ENCODE data around the gene LSM4. TPM values are rescaled to one million over a fixed set of nuclear protein-coding genes. Genes with fewer than 3 reads are reported as not detected.

Gene LSM4
- total and polyA plus RNA-seq, 2 of the 13 experiments (the other 11 are each of a cell fraction or from before 2014, with no cell fraction given) = 65.8 to 166 TPM

DNA sequence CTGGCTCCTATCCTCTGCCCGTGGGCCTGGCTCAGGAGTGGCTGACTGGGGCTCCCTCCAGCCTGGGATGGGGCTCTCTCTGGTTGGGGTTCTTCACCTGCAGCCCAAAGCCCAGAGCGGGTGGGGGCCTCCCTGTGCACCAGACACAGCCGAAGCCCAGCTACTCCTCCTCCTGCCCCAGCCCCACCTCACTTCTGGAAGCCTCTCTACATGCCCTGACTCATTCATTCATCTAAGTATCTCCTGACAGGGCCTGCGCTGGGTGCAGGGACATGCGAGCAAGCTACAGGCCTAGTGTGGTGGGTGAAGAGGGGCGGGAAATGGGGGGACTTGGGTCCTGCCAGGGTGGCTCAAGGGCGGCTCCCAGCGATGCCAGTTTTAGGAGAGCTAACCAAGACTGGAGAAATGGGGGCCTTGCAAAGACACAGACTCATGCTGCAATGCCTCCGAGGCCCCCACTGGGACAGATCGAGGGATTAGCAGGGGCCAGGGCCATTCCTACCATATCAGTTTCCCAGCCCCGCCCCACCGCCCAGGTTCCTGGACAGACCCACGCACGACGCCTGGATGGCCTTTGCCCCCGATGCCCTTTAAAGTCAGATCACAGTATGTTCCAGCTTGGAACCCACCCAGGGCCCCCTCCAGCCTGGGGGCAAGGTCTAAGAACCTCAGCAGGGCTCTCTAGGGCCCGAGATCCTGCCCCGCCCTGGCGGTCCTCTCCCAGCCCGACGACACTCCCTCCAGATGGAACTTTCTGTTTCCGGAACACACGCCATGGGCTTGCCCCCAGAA is 12.6 kb downstream of the LSM4 start:
- WGBS (ENCODE audit: low lambda C conversion rate) = 92% methylated on average over 21 of the region's 23 CpGs

More for the DNA sequence above, 12.6 kb downstream of the LSM4 start:
- Histone ChIP-seq H3K79me2 (ENCODE audit: insufficient read depth, low read length) (no peaks in the 10 kb centered on the region), H3K4me3 (replicated peaks in 1 of 3; ENCODE audit: insufficient read depth in 1 of 3, low read depth in 2 of 3, low read length in 3 of 3) (no peak overlapping the region), H3K9me3 (ENCODE audit: low read length) (no peaks in the 10 kb centered on the region), H3K4me1 (ENCODE audit: insufficient read depth, low read length) (peaks cover 76% of the 10 kb centered on the region), H4K20me1 (ENCODE audit: insufficient read depth, low read length) (no peaks in the 10 kb centered on the region), H3K36me3 (replicated peaks in 1 of 2; ENCODE audit: control insufficient read depth in 1 of 2, insufficient read depth in 2 of 2, low read length in 2 of 2) (peaks cover 6 to 29% of the 10 kb centered on the region in 2 experiments; a peak in 4 of 5 replicates), H3K27ac (ENCODE audit: extremely low read length, insufficient read depth, low read length) (peak overlapping the region; percentile 30), H3K4me2 (ENCODE audit: low read depth, low read length) (no peak overlapping the region), H3K27me3 (ENCODE audit: control insufficient read depth in 1 of 2, insufficient read depth in 2 of 2, low read length in 2 of 2) (no peaks in the 10 kb centered on the region), H2AFZ (ENCODE audit: low read length) (no peak overlapping the region), H3K9ac (ENCODE audit: insufficient read depth, low read depth, low read length) (no peak overlapping the region)
- FAIRE-seq = no peak
- DNase-seq (ENCODE audit: low spot score) = no peak
- ATAC-seq = no peak
- ChIA-PET CTCF (ENCODE audit: low intra/inter-chr PET ratio, low total read pairs) (no interaction called here), POLR2A (no interaction called here)
- in situ Hi-C loops (cut with HindIII; ENCODE audit: extremely low pct_ligation_motif_present, low pct_unique_long_range_greater_than_20kb) (no loop called here), intact Hi-C loops (cut with micrococcal nuclease; ENCODE audit: unreplicated experiment) (no loop called here)
- TF ChIP-seq DPF2 (CRISPR knock-in tag; IDR thresholded peaks at IDR 0.05; ENCODE audit: borderline replicate concordance, low read depth) (no peak), SOX13 (IDR thresholded peaks at IDR 0.05) (no peak), SOX13 (CRISPR knock-in tag; conservative IDR thresholded peaks at IDR 0.05 in 1 of 2, IDR thresholded peaks at IDR 0.05 in 1 of 2) (no peak), POLR2G (IDR thresholded peaks at IDR 0.05; ENCODE audit: low read depth, low read length) (peak; percentile 6; the same call in 1 of the 2 replicates), ZNF580 (CRISPR knock-in tag; IDR thresholded peaks at IDR 0.05; ENCODE audit: borderline replicate concordance, low read depth) (no peak), AGO2 (optimal IDR thresholded peaks at IDR 0.05; ENCODE audit: low read depth, low read length) (peak; percentile 36), HNF4A (CRISPR knock-in tag; IDR thresholded peaks at IDR 0.05) (0 out of 2 replicates have a peak, but pooled peaks have one; percentile 13), SOX6 (IDR thresholded peaks at IDR 0.05) (no peak), SOX6 (CRISPR knock-in tag; IDR thresholded peaks at IDR 0.05) (no peak)
- TF ChIP-seq, protein P1, sequence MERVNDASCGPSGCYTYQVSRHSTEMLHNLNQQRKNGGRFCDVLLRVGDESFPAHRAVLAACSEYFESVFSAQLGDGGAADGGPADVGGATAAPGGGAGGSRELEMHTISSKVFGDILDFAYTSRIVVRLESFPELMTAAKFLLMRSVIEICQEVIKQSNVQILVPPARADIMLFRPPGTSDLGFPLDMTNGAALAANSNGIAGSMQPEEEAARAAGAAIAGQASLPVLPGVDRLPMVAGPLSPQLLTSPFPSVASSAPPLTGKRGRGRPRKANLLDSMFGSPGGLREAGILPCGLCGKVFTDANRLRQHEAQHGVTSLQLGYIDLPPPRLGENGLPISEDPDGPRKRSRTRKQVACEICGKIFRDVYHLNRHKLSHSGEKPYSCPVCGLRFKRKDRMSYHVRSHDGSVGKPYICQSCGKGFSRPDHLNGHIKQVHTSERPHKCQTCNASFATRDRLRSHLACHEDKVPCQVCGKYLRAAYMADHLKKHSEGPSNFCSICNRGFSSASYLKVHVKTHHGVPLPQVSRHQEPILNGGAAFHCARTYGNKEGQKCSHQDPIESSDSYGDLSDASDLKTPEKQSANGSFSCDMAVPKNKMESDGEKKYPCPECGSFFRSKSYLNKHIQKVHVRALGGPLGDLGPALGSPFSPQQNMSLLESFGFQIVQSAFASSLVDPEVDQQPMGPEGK (CRISPR knock-in tag; IDR thresholded peaks at IDR 0.05) = peak; percentile 24; the same call in 1 of the 2 replicates
- BruUV-seq (replicated peaks) = no TSS peak
